ENCODE data around the gene PTPN4.

PTPN4 gene

GRCh38 chr2:119716284-119716672 lies 43.4 kb upstream of the PTPN4 start:
- H3K4me3 ChIP-seq (ENCODE audit: low read depth, low read length) = no peak overlapping the region
- no peak for DNase-seq (ENCODE audit: low read depth)
- no peak for TF ChIP-seq CTCF (IDR thresholded peaks at IDR 0.05; ENCODE audit: insufficient read depth, low read depth, low read length, missing control alignments)

GRCh38 chr2:119718501-119719260 lies 41.0 kb upstream of the PTPN4 start:
- DNase-seq (ENCODE audit: low read depth) = no peak
- TF ChIP-seq CTCF (IDR thresholded peaks at IDR 0.05; ENCODE audit: insufficient read depth, low read depth, low read length, missing control alignments) = no peak
- H3K4me3 ChIP-seq (ENCODE audit: low read depth, low read length) = no peak overlapping the region

- TF ChIP-seq CTCF (IDR thresholded peaks at IDR 0.05; ENCODE audit: insufficient read depth, low read depth, low read length, missing control alignments) = no peak
- DNase-seq (ENCODE audit: low read depth) = no peak
- no peak overlapping the region for H3K4me3 ChIP-seq (ENCODE audit: low read depth, low read length)
Observed at GRCh38 chr2:119719261-119719627, 40.5 kb upstream of the PTPN4 start.

- TF ChIP-seq CTCF (IDR thresholded peaks at IDR 0.05; ENCODE audit: insufficient read depth, low read depth, low read length, missing control alignments) = no peak
- no peak overlapping the region for H3K4me3 ChIP-seq (ENCODE audit: low read depth, low read length)
- no peak for DNase-seq (ENCODE audit: low read depth)
Observed at GRCh38 chr2:119721043-119721442, 38.7 kb upstream of the PTPN4 start.

GRCh38 chr2:119721462-119721861 lies 38.3 kb upstream of the PTPN4 start:
- no peak for TF ChIP-seq CTCF (IDR thresholded peaks at IDR 0.05; ENCODE audit: insufficient read depth, low read depth, low read length, missing control alignments)
- H3K4me3 ChIP-seq (ENCODE audit: low read depth, low read length) = no peak overlapping the region
- no peak for DNase-seq (ENCODE audit: low read depth)

- no peak for TF ChIP-seq CTCF (IDR thresholded peaks at IDR 0.05; ENCODE audit: insufficient read depth, low read depth, low read length, missing control alignments)
- H3K4me3 ChIP-seq (ENCODE audit: low read depth, low read length) = no peak overlapping the region
- no peak for DNase-seq (ENCODE audit: low read depth)
Observed at GRCh38 chr2:119721904-119722303, 37.8 kb upstream of the PTPN4 start.

- H3K4me3 ChIP-seq (ENCODE audit: low read depth, low read length) = no peak overlapping the region
- TF ChIP-seq CTCF (IDR thresholded peaks at IDR 0.05; ENCODE audit: insufficient read depth, low read depth, low read length, missing control alignments) = no peak
- DNase-seq (ENCODE audit: low read depth) = no peak
Observed at GRCh38 chr2:119723186-119723585, 36.5 kb upstream of the PTPN4 start.

Measured in GM12865 (cell line).